SK-N-SH (cell line): Measurements from ENCODE around the gene ENTPD2. TPM values are rescaled to one million over a fixed set of nuclear protein-coding genes. Genes with fewer than 3 reads are reported as not detected.

Source experiments
- CTCF ChIA-PET: fragments of 300-600, 350-600 bp; formaldehyde crosslinking; extraction: SDS; loops from one replicate; lab custom pipeline; 2021; lab: Yijun Ruan, JAX
- POLR2A ChIA-PET: fragments of 350-600 bp; sonication (Branson Sonifier 250); formaldehyde crosslinking; extraction: SDS; loops from one replicate; lab custom pipeline; 2020; ENCODE audit warnings: antibody characterized with exemption, inconsistent platforms; lab: Yijun Ruan, JAX
- DNase-seq: peaks from one replicate; pipeline ENCODE4 v3.0.0; 2012
- H2AFZ ChIP-seq: fragments of 200-600 bp; sonication (generic); 2 replicates; pipeline ENCODE4 v1.8.1; 2016; ENCODE audit warnings: antibody characterized with exemption, mild to moderate bottlenecking, low read depth
- H3F3A ChIP-seq: fragments of 200-600 bp; sonication (generic); replicated peaks from 2 replicates; pipeline ENCODE3; 2016; ENCODE audit warnings: antibody characterized with exemption, mild to moderate bottlenecking; ENCODE audit not compliant: insufficient read depth
- H3K27ac ChIP-seq, 2 experiments: fragments of 200-500 bp in 1 of 2; fragments of 200-600 bp in 1 of 2; sonication (Bioruptor generic) in 1 of 2; sonication (generic), shearing (Covaris generic) in 1 of 2; 2 replicates each; pipeline versions ENCODE4 v1.5.1 to v1.6.1; 2014 to 2016; ENCODE audit warnings: low read depth in 2 of 2, inconsistent platforms in 1 of 2, low read length in 1 of 2, mild to moderate bottlenecking in 1 of 2, mixed read lengths in 1 of 2
- H3K27me3 ChIP-seq: fragments of 200-600 bp; sonication (generic), shearing (Covaris generic); 2 replicates; pipeline ENCODE4 v1.6.1; 2016; ENCODE audit warnings: mixed run types; ENCODE audit not compliant: insufficient read depth
- H3K36me3 ChIP-seq, 2 experiments: fragments of 200-500 bp in 1 of 2; fragments of 200-600 bp in 1 of 2; sonication (Bioruptor generic) in 1 of 2; sonication (generic) in 1 of 2; replicated peaks in 1 of 2; 2 replicates each; pipeline versions ENCODE3 to v1.5.1; 2014 to 2016; ENCODE audit warnings: low read length in 1 of 2, mild to moderate bottlenecking in 1 of 2; ENCODE audit not compliant: insufficient read depth in 2 of 2, control insufficient read depth in 1 of 2
- H3K4me1 ChIP-seq, 2 experiments: fragments of 200-500 bp in 1 of 2; fragments of 200-600 bp in 1 of 2; sonication (Bioruptor generic) in 1 of 2; sonication (generic), shearing (Covaris generic) in 1 of 2; 2 replicates each; pipeline versions ENCODE4 v1.5.1 to v1.6.1; 2014 to 2016; ENCODE audit warnings: low read depth in 1 of 2, low read length in 1 of 2, mixed run types in 1 of 2; ENCODE audit not compliant: insufficient read depth in 2 of 2, control insufficient read depth in 1 of 2
- H3K4me2 ChIP-seq: fragments of 200-600 bp; sonication (generic), shearing (Covaris generic); 2 replicates; pipeline ENCODE4 v1.6.1; 2017; ENCODE audit warnings: mixed run types
- H3K4me3 ChIP-seq, 2 experiments: fragments of 200-500 bp in 1 of 2; fragments of 200-600 bp in 1 of 2; sonication (Bioruptor generic) in 1 of 2; sonication (generic), shearing (Covaris generic) in 1 of 2; 2 replicates each; pipeline versions ENCODE4 v1.5.1 to v1.8.1; 2014 to 2016; ENCODE audit warnings: low read depth in 2 of 2, inconsistent platforms in 1 of 2, low read length in 1 of 2, mild to moderate bottlenecking in 1 of 2, mixed read lengths in 1 of 2, moderate library complexity in 1 of 2
- H3K79me2 ChIP-seq: fragments of 200-600 bp; sonication (generic); 2 replicates; pipeline ENCODE4 v1.8.1; 2017; ENCODE audit warnings: mild to moderate bottlenecking; ENCODE audit not compliant: insufficient read depth
- H3K9ac ChIP-seq: fragments of 200-600 bp; sonication (generic); 2 replicates; pipeline ENCODE4 v1.6.1; 2017; ENCODE audit warnings: mixed run types
- H3K9me2 ChIP-seq: fragments of 200-600 bp; sonication (generic); 2 replicates; pipeline ENCODE4 v1.6.1; 2017; ENCODE audit warnings: mixed run types
- H3K9me3 ChIP-seq: fragments of 200-600 bp; sonication (generic); 2 replicates; pipeline ENCODE4 v1.6.1; 2017; ENCODE audit warnings: mixed run types, mild to moderate bottlenecking, moderate library complexity
- H4K20me1 ChIP-seq: fragments of 200-600 bp; sonication (generic); 2 replicates; pipeline ENCODE4 v1.6.1; 2017; ENCODE audit warnings: mild to moderate bottlenecking, mixed run types; ENCODE audit not compliant: insufficient read depth
- ELF1 ChIP-seq: IDR thresholded peaks from 2 replicates; pipeline ENCODE4 v1.4.0; 2012
- FOXJ3 ChIP-seq: sonication (generic); formaldehyde crosslinking; IDR thresholded peaks from 2 replicates; pipeline ENCODE4 v1.5.1; 2020; ENCODE audit warnings: mild to moderate bottlenecking, missing genetic modification reagents
- GATA2 ChIP-seq: sonication (generic); formaldehyde crosslinking; IDR thresholded peaks from 2 replicates; pipeline ENCODE4 v1.5.0; 2020; ENCODE audit warnings: mild to moderate bottlenecking, missing genetic modification reagents
- JUND ChIP-seq: IDR thresholded peaks from 2 replicates; pipeline ENCODE4 v1.4.0; 2012
- MAX ChIP-seq: IDR thresholded peaks from 2 replicates; pipeline ENCODE4 v1.4.0; 2012; ENCODE audit warnings: low read depth
- MEF2A ChIP-seq: IDR thresholded peaks from 2 replicates; pipeline ENCODE4 v1.4.0; 2012; ENCODE audit warnings: low read depth, borderline replicate concordance
- MXI1 ChIP-seq: IDR thresholded peaks from 2 replicates; pipeline ENCODE4 v1.6.1; 2012; ENCODE audit warnings: mild to moderate bottlenecking, low read depth, low read length, improper control_type of control experiment
- POLR2AphosphoS5 ChIP-seq: IDR thresholded peaks from 2 replicates; pipeline ENCODE4 v1.6.1; 2012; ENCODE audit warnings: low read depth, low read length
- RAD21 ChIP-seq: IDR thresholded peaks from 2 replicates; pipeline ENCODE4 v1.6.1; 2012; ENCODE audit warnings: mild to moderate bottlenecking, low read length
- SIN3A ChIP-seq: IDR thresholded peaks from 2 replicates; pipeline ENCODE4 v1.6.1; 2012; ENCODE audit warnings: low read depth, mild to moderate bottlenecking, low read length, moderate library complexity, borderline replicate concordance
- TAF1 ChIP-seq: IDR thresholded peaks from 2 replicates; pipeline ENCODE4 v1.6.1; 2012; ENCODE audit warnings: low read depth, mild to moderate bottlenecking, low read length, moderate library complexity, borderline replicate concordance
- TCF12 ChIP-seq: IDR thresholded peaks from 2 replicates; pipeline ENCODE4 v1.4.0; 2012
- TEAD4 ChIP-seq: IDR thresholded peaks from 2 replicates; pipeline ENCODE4 v1.4.0; 2012; ENCODE audit warnings: mild to moderate bottlenecking, borderline replicate concordance; ENCODE audit not compliant: insufficient read depth
- YY1 ChIP-seq: IDR thresholded peaks from 2 replicates; pipeline ENCODE4 v1.4.0; 2012; ENCODE audit warnings: low read depth, mild to moderate bottlenecking
- ZBTB33 ChIP-seq: IDR thresholded peaks from 2 replicates; pipeline ENCODE4 v1.4.0; 2012; ENCODE audit warnings: low read depth, borderline replicate concordance
- WGBS: methylation state at CpG from one replicate; pipeline ENCODE4 v1.1.6; 2017; ENCODE audit warnings: low lambda C conversion rate; 5-methylcytosine and 5-hydroxymethylcytosine counted together
- polyA plus RNA-seq, 3 experiments: library from polyadenylated mRNA; depleted of rRNA; stranded (reverse); fragments of >200 nt; gene quantifications; 2 replicates each; pipeline ENCODE4 v1.2.3, GENCODE V29; 2012

Gene ENTPD2
- polyA plus RNA-seq, 1 of the 3 experiments (the other 2 are of a cell fraction): not detected

- Histone ChIP-seq H3K27me3 (no peaks in the 10 kb centered on the region), H2AFZ (no peak overlapping the region), H3K4me2 (no peak overlapping the region), H3K27ac (no peak overlapping the region), H3K4me1 (no peaks in the 10 kb centered on the region), H3K9ac (no peak overlapping the region), H3K9me3 (no peaks in the 10 kb centered on the region), H3K9me2 (no peaks in the 10 kb centered on the region), H4K20me1 (no peaks in the 10 kb centered on the region), H3K79me2 (no peaks in the 10 kb centered on the region), H3F3A (no peaks in the 10 kb centered on the region), H3K36me3 (peaks cover 0 to 23% of the 10 kb centered on the region in 2 experiments), H3K4me3 (no peak overlapping the region)
- 97% methylated on average over 10 of the region's 20 CpGs for WGBS
- POLR2A ChIA-PET: no interaction called here
- DNase-seq: no peak
- TF ChIP-seq ELF1: no peak
- TF ChIP-seq ZBTB33: no peak
- TF ChIP-seq JUND: no peak
- TF ChIP-seq YY1: no peak
- no peak for TF ChIP-seq TAF1
- TF ChIP-seq TCF12: no peak
- no peak for TF ChIP-seq RAD21
- no peak for TF ChIP-seq MXI1
- no peak for TF ChIP-seq SIN3A
- no peak for TF ChIP-seq MEF2A
- TF ChIP-seq GATA2 (CRISPR knock-in tag): no peak
- TF ChIP-seq MAX: no peak
- CTCF ChIA-PET: interaction anchor here (0.9 to 1.6 kb wide), 2 partner anchors 16 to 36 kb away, joined by 3 to 6 read pairs; partner anchors contain the start of gene PTGDS
Measured at GRCh38 chr9:137013571-137013940, 40.3 kb downstream of the ENTPD2 start.

GRCh38 chr9:137012694-137013570 lies 40.9 kb downstream of the ENTPD2 start:
- Histone ChIP-seq H3K4me2 (no peak overlapping the region), H3K4me1 (no peaks in the 10 kb centered on the region), H3K9me3 (no peaks in the 10 kb centered on the region), H4K20me1 (no peaks in the 10 kb centered on the region), H3F3A (no peaks in the 10 kb centered on the region), H3K36me3 (peaks cover 0 to 23% of the 10 kb centered on the region in 2 experiments), H2AFZ (no peak overlapping the region), H3K27ac (no peak overlapping the region), H3K9ac (no peak overlapping the region), H3K79me2 (no peaks in the 10 kb centered on the region), H3K9me2 (no peaks in the 10 kb centered on the region), H3K27me3 (no peaks in the 10 kb centered on the region), H3K4me3 (no peak overlapping the region)
- TF ChIP-seq FOXJ3: no peak
- TF ChIP-seq POLR2AphosphoS5: no peak
- no peak for TF ChIP-seq MXI1
- no peak for TF ChIP-seq GATA2 (CRISPR knock-in tag)
- TF ChIP-seq JUND: no peak
- TF ChIP-seq TEAD4: no peak
- ChIA-PET POLR2A (no interaction called here), CTCF (interaction anchor here (0.9 to 2.2 kb wide), 5 partner anchors 16 to 36 kb away, joined by 3 to 10 read pairs (median 3); partner anchors contain the start of gene PTGDS)
- WGBS: 95% methylated on average over 41 of the region's 67 CpGs
- DNase-seq: peak; percentile 63
